A549 (cell line): ENCODE data around the gene CHAF1A. TPM values are rescaled to one million over a fixed set of nuclear protein-coding genes. Genes with fewer than 3 reads are reported as not detected.
A peak's percentile ranks its signal among the peaks of the same experiment; 100 is the strongest.

ENCODE experiments used
- ATAC-seq, 2 experiments: fragments of 200-7000 bp in 1 of 2; fragments of >200 bp in 1 of 2; cut with Nextera tagmentation in 1 of 2; cut with Tn5 transposase in 1 of 2; 3 replicates each; pipeline versions ENCODE4 v1.8.0 to v1.9.1; 2018 to 2020; ENCODE audit warnings: mild to moderate bottlenecking in 1 of 2, moderate library complexity in 1 of 2
- CTCF ChIA-PET: fragments of 300-600 bp; sonication (Branson Sonifier 250); formaldehyde crosslinking; extraction: SDS; loops from one replicate; lab custom pipeline; 2021; ENCODE audit warnings: antibody characterized with exemption, inconsistent platforms; lab: Yijun Ruan, JAX
- POLR2A ChIA-PET: fragments of 350-600 bp; formaldehyde crosslinking; extraction: SDS; loops from one replicate; lab custom pipeline; 2021; ENCODE audit warnings: antibody characterized with exemption, inconsistent platforms; lab: Yijun Ruan, JAX
- DNase-seq, 2 experiments: peaks; one replicate each; pipeline versions ENCODE4 v3.0.0 to v3.0.0-alpha.2; 2011 to 2016; ENCODE audit warnings: low read depth in 1 of 2, low spot score in 1 of 2
- FAIRE-seq: peaks from 2 replicates; lab custom pipeline; 2011; peaks lifted over from hg19 to GRCh38; lab: Jason Lieb, UNC
- H3K27ac ChIP-seq, 2 experiments: fragments of >200 bp; sonication (Bioruptor Twin); formaldehyde crosslinking; 3 replicates each; pipeline ENCODE4 v1.5.1; 2016 to 2017
- H3K4me1 ChIP-seq: fragments of >200 bp; sonication (Bioruptor Twin); formaldehyde crosslinking; 3 replicates; pipeline ENCODE4 v1.6.1; 2016
- H3K4me2 ChIP-seq: fragments of >200 bp; sonication (Bioruptor Twin); formaldehyde crosslinking; 3 replicates; pipeline ENCODE4 v1.6.1; 2016
- H3K4me3 ChIP-seq: fragments of >200 bp; sonication (Bioruptor Twin); formaldehyde crosslinking; 3 replicates; pipeline ENCODE4 v1.5.1; 2016
- H3K9me3 ChIP-seq: fragments of >200 bp; sonication (Bioruptor Twin); formaldehyde crosslinking; 3 replicates; pipeline ENCODE4 v1.6.1; 2016
- BCL3 ChIP-seq: fragments of >200 bp; sonication (Bioruptor Twin); formaldehyde crosslinking; IDR thresholded peaks from 3 replicates; pipeline ENCODE4 v1.6.1; 2016
- CEBPB ChIP-seq, 2 experiments: fragments of >200 bp in 1 of 2; sonication (Bioruptor Twin) in 1 of 2; formaldehyde crosslinking in 1 of 2; IDR thresholded peaks; 2 replicates each; pipeline ENCODE4 v1.6.1; 2012 to 2016
- CHD2 ChIP-seq: fragments of 150-350 bp; IDR thresholded peaks from 2 replicates; pipeline ENCODE4 v1.6.1; 2014; ENCODE audit warnings: low read length; ENCODE audit not compliant: partially characterized antibody
- EHF ChIP-seq: fragments of 250-450 bp; sonication (Bioruptor Pico); IDR thresholded peaks from 2 replicates; pipeline ENCODE4 v1.5.0; 2020; ENCODE audit warnings: mild to moderate bottlenecking
- FOSB ChIP-seq: fragments of 250-450 bp; sonication (Bioruptor Pico); IDR thresholded peaks from 2 replicates; pipeline ENCODE4 v1.5.0; 2020; ENCODE audit warnings: mild to moderate bottlenecking, moderate library complexity
- FOXS1 ChIP-seq: fragments of 250-450 bp; sonication (Bioruptor Pico); IDR thresholded peaks from 2 replicates; pipeline ENCODE4 v1.5.0; 2020; ENCODE audit warnings: mild to moderate bottlenecking, moderate library complexity
- HOXB13 ChIP-seq: fragments of 250-450 bp; sonication (Bioruptor Pico); IDR thresholded peaks from 2 replicates; pipeline ENCODE4 v1.5.0; 2020; ENCODE audit warnings: low read depth, mild to moderate bottlenecking, moderate library complexity
- JUN ChIP-seq, 2 experiments: fragments of >200 bp; sonication (Bioruptor Twin); formaldehyde crosslinking; IDR thresholded peaks; 2 replicates in 1 of 2; 3 replicates in 1 of 2; pipeline ENCODE4 v1.6.1; 2016 to 2017
- KDM1A ChIP-seq: fragments of 200-600 bp; sonication (generic); IDR thresholded peaks from 2 replicates; pipeline ENCODE4 v1.6.1; 2016; ENCODE audit warnings: low read depth, mild to moderate bottlenecking
- KDM5A ChIP-seq: fragments of 200-600 bp; sonication (generic); IDR thresholded peaks from 2 replicates; pipeline ENCODE4 v1.6.1; 2016; ENCODE audit warnings: antibody characterized with exemption, mild to moderate bottlenecking
- MAX ChIP-seq: IDR thresholded peaks from 2 replicates; pipeline ENCODE4 v1.6.1; 2012
- PBX3 ChIP-seq: IDR thresholded peaks from 2 replicates; pipeline ENCODE4 v1.6.1; 2012
- PHF8 ChIP-seq: fragments of 200-600 bp; sonication (generic); IDR thresholded peaks from 2 replicates; pipeline ENCODE4 v1.6.1; 2016; ENCODE audit warnings: low read depth, mild to moderate bottlenecking, antibody characterized with exemption, moderate library complexity, borderline replicate concordance
- SMC3 ChIP-seq: fragments of >200 bp; sonication (Bioruptor Twin); formaldehyde crosslinking; IDR thresholded peaks from 3 replicates; pipeline ENCODE4 v1.6.1; 2018; ENCODE audit warnings: inconsistent platforms
- SREBF2 ChIP-seq: fragments of 450-650 bp; IDR thresholded peaks from 2 replicates; pipeline ENCODE4 v1.6.1; 2014; ENCODE audit warnings: mild to moderate bottlenecking, moderate library complexity
- ZFP36 ChIP-seq: fragments of 450-650 bp; IDR thresholded peaks from 2 replicates; pipeline ENCODE4 v1.6.1; 2014; ENCODE audit warnings: borderline replicate concordance; ENCODE audit not compliant: partially characterized antibody
- ZNF302 ChIP-seq: fragments of 250-450 bp; sonication (Bioruptor Pico); IDR thresholded peaks from 2 replicates; pipeline ENCODE4 v1.9.0; 2021; ENCODE audit warnings: inconsistent platforms, mild to moderate bottlenecking, moderate library complexity
- WGBS: methylation state at CpG from one replicate; pipeline ENCODE4 v1.1.6; 2017; ENCODE audit errors: missing lambda C conversion rate; 5-methylcytosine and 5-hydroxymethylcytosine counted together
- polyA plus RNA-seq, 4 experiments: library from polyadenylated mRNA; depleted of rRNA in 3 of 4; stranded (reverse); fragments of >200 nt; fragmentation: RNase III in 1 of 4; extraction: RNeasy Plus Mini Kit Qiagen cat#74134 plus additional on column Dnase treatment in 1 of 4; gene quantifications; 2 replicates in 3 of 4; 3 replicates in 1 of 4; pipeline ENCODE4 v1.2.3, GENCODE V29; 2011 to 2017
- TF ChIP-seq, protein P1 (sequence below): fragments of 250-450 bp; sonication (Bioruptor Pico); IDR thresholded peaks from 2 replicates; pipeline ENCODE4 v1.5.0; 2021; ENCODE audit warnings: mild to moderate bottlenecking, moderate library complexity, borderline replicate concordance
- TF ChIP-seq, protein P2 (sequence below): fragments of 250-450 bp; sonication (Bioruptor Pico); IDR thresholded peaks from 2 replicates; pipeline ENCODE4 v1.5.0; 2020; ENCODE audit warnings: low read depth, mild to moderate bottlenecking, moderate library complexity
- TF ChIP-seq, protein P3 (sequence below): IDR thresholded peaks from 2 replicates; pipeline ENCODE4 v1.6.1; 2012; ENCODE audit warnings: low read depth, borderline replicate concordance
- TF ChIP-seq, protein P4 (sequence below): fragments of 450-650 bp; IDR thresholded peaks from 2 replicates; pipeline ENCODE4 v1.6.1; 2014; ENCODE audit warnings: antibody characterized with exemption

CHAF1A gene
- polyA plus RNA-seq, 2 of the 4 experiments (the other 2 are of a cell fraction), result 15.6 to 28.0 TPM

GRCh38 chr19:4464815-4465581 is 62.6 kb downstream of the CHAF1A start:
- no peaks in the 10 kb centered on the region for H3K4me1 ChIP-seq
- H3K27ac ChIP-seq, result no peak overlapping the region
- CTCF ChIA-PET, result interaction anchor here (0.7 kb wide), 2 partner anchors 171 to 927 kb away, joined by 3 read pairs; no protein-coding TSS in a partner anchor
- no peak for TF ChIP-seq FOSB (CRISPR knock-in tag)
- TF ChIP-seq ZFP36, result no peak
- TF ChIP-seq EHF (CRISPR knock-in tag), result no peak
- no peak for TF ChIP-seq SMC3
- no peak for TF ChIP-seq KDM5A
- no peak for TF ChIP-seq MAX
- TF ChIP-seq, protein P1, sequence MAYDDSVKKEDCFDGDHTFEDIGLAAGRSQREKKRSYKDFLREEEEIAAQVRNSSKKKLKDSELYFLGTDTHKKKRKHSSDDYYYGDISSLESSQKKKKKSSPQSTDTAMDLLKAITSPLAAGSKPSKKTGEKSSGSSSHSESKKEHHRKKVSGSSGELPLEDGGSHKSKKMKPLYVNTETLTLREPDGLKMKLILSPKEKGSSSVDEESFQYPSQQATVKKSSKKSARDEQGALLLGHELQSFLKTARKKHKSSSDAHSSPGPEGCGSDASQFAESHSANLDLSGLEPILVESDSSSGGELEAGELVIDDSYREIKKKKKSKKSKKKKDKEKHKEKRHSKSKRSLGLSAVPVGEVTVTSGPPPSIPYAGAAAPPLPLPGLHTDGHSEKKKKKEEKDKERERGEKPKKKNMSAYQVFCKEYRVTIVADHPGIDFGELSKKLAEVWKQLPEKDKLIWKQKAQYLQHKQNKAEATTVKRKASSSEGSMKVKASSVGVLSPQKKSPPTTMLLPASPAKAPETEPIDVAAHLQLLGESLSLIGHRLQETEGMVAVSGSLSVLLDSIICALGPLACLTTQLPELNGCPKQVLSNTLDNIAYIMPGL (CRISPR knock-in tag), result no peak
- no peak for TF ChIP-seq CHD2
- TF ChIP-seq HOXB13 (CRISPR knock-in tag), result no peak
- no peak for TF ChIP-seq SREBF2
- TF ChIP-seq PBX3, result no peak
- POLR2A ChIA-PET, result interaction anchor here (0.6 kb wide), 1 partner anchor 207 kb away, joined by 4 read pairs; no protein-coding TSS in a partner anchor
- FAIRE-seq (no peak), ATAC-seq (no peak), DNase-seq (no peak)
- no peak overlapping the region for H3K4me2 ChIP-seq
- 67% methylated on average over 8 of the region's 8 CpGs for WGBS
- H3K9me3 ChIP-seq, result no peaks in the 10 kb centered on the region
- no peak overlapping the region for H3K4me3 ChIP-seq

DNA sequence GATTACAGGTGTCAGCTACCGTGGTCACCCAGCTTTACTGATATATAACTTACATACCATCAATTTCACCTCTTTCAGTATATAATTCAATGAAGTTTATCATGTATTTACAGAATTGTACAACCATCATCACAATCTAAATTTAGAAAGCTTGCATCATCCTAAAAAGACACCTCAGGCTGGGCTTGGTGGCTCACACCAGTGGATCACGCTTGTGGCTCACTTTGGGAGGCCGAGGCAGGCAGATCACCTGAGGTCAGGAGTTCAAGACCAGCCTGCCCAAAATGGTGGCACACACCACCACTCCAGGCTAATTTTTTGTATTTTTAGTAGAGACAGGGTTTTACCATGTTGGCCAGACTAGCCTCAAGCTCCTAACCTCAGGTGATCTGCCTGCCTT is 65.4 kb downstream of the CHAF1A start:
- ATAC-seq, result no peak
- DNase-seq, result no peak
- Histone ChIP-seq H3K4me1 (no peaks in the 10 kb centered on the region), H3K9me3 (no peaks in the 10 kb centered on the region), H3K27ac (no peak overlapping the region), H3K4me3 (no peak overlapping the region), H3K4me2 (no peak overlapping the region)
- no peak for FAIRE-seq
- CTCF ChIA-PET, result interaction anchor here (1.8 kb wide), 1 partner anchor 56 kb away, joined by 6 read pairs; no protein-coding TSS in a partner anchor
- no peak for TF ChIP-seq ZNF302
- no peak for TF ChIP-seq KDM1A
- TF ChIP-seq FOXS1, result no peak
- POLR2A ChIA-PET, result no interaction called here
- WGBS, result 73% methylated on average over 3 of the region's 3 CpGs

GRCh38 chr19:4471403-4472173 is 69.1 kb downstream of the CHAF1A start:
- POLR2A ChIA-PET, result interaction anchor here (0.5 to 1.0 kb wide), 5 partner anchors 9 to 383 kb away, joined by 3 to 6 read pairs (median 4); partner anchors contain the start of gene MPND
- FAIRE-seq, result peak; percentile 84
- TF ChIP-seq, protein P2, sequence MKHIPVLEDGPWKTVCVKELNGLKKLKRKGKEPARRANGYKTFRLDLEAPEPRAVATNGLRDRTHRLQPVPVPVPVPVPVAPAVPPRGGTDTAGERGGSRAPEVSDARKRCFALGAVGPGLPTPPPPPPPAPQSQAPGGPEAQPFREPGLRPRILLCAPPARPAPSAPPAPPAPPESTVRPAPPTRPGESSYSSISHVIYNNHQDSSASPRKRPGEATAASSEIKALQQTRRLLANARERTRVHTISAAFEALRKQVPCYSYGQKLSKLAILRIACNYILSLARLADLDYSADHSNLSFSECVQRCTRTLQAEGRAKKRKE (CRISPR knock-in tag), result no peak
- TF ChIP-seq JUN (IDR thresholded peaks at IDR 0.05), result no peak
- TF ChIP-seq, protein P3, sequence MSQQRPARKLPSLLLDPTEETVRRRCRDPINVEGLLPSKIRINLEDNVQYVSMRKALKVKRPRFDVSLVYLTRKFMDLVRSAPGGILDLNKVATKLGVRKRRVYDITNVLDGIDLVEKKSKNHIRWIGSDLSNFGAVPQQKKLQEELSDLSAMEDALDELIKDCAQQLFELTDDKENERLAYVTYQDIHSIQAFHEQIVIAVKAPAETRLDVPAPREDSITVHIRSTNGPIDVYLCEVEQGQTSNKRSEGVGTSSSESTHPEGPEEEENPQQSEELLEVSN, result 0 out of 2 replicates have a peak, but pooled peaks have one; percentile 24
- TF ChIP-seq CEBPB (IDR thresholded peaks at IDR 0.05), result no peak
- TF ChIP-seq PHF8, result no peak; the same call in 1 of the 2 replicates
- TF ChIP-seq, protein P4, sequence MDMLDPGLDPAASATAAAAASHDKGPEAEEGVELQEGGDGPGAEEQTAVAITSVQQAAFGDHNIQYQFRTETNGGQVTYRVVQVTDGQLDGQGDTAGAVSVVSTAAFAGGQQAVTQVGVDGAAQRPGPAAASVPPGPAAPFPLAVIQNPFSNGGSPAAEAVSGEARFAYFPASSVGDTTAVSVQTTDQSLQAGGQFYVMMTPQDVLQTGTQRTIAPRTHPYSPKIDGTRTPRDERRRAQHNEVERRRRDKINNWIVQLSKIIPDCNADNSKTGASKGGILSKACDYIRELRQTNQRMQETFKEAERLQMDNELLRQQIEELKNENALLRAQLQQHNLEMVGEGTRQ, result peak; percentile 98
- 0 out of 3 replicates have a peak, but pooled peaks have one; percentile 38 for TF ChIP-seq BCL3
- peak; percentile 98 for TF ChIP-seq PBX3

More at GRCh38 chr19:4471403-4472173, 69.1 kb downstream of the CHAF1A start:
- peak overlapping the region; percentile 50 for H3K4me3 ChIP-seq
- peak overlapping the region; percentile 66 to 85 for H3K27ac ChIP-seq
- H3K9me3 ChIP-seq, result no peaks in the 10 kb centered on the region
- DNase-seq (peak; percentile 96 to 99), ATAC-seq (peak; percentile 94)
- H3K4me1 ChIP-seq, result peaks cover 15% of the 10 kb centered on the region
- CTCF ChIA-PET, result interaction anchor here (1.0 to 1.5 kb wide), 3 partner anchors 54 to 165 kb away, joined by 3 to 4 read pairs (median 3); no protein-coding TSS in a partner anchor
- H3K4me2 ChIP-seq, result peak overlapping the region; percentile 84
- 3% methylated on average over 32 of the region's 33 CpGs for WGBS
